Raji (cell line): ENCODE data around the gene CAPZB.

ENCODE experiments used
- POLR2A ChIP-seq: IDR thresholded peaks from 2 replicates; pipeline ENCODE4 v1.6.1; 2011; ENCODE audit warnings: low read depth, low read length, control low read depth; ENCODE audit not compliant: insufficient read depth

Gene CAPZB

GRCh38 chr1:19315378-19316198, 169.8 kb downstream of the CAPZB start:
- peak; percentile 44; the same call in 1 of the 2 replicates for TF ChIP-seq POLR2A

- no peak for TF ChIP-seq POLR2A
Observed at GRCh38 chr1:19313961-19314882, 171.1 kb downstream of the CAPZB start.

DNA sequence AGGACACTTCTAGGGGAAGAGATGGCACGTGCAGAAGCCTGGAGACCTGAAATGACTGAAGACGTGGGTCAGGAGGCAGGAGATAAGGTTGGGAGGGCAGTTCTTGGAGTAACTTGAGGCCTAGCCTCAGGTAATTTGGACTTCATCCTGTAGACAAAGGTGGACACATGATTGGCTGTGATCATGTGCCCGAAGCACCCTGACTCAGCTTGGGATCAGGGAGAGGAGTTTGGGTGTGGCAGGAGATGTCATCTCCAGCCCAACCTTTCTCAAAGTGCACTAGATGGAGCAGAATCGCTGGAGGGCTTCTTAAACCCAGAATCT, 171.7 kb downstream of the CAPZB start:
- no peak for TF ChIP-seq POLR2A

DNA sequence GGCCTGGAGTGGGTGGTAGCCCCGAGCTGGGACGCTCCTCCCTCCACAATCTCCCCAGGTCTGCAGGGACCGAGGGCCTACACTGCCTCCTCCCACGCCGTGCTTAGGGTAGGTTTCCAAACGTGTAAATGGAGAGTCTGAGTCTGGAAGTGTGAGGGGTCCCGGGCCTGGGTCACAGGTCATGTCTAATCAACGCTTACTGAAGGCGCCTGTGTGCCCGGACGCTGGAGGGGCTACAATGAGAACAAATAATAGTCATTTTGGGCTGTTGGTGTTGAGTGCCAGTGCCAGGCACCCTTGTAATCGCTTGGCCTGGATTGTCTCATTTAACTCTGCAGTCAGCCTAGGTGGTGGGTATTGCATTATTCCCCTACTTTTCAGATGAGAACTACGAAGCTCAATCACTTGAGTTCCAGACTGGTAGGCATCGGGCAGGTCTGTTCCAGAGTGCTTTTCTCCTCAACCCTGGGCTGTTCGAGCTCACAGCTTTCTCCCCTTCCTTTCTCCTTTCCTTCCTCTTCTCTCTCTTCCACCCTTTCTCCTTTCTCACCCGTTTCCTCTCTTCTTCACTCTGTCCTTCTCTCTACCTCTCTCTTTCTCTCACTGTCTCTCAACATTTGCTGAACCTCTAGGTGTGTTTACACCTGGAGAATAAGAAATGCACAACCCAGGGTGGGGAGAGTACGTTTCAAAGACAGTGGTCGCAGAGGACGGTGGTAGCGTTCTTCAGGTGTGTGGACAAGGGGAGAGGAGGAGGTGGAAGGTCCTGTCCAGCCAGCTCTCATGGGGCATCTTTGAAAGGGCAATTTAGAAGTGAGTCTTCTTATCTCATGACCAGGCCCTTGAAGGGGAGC, 172.3 kb downstream of the CAPZB start:
- TF ChIP-seq POLR2A = no peak

DNA sequence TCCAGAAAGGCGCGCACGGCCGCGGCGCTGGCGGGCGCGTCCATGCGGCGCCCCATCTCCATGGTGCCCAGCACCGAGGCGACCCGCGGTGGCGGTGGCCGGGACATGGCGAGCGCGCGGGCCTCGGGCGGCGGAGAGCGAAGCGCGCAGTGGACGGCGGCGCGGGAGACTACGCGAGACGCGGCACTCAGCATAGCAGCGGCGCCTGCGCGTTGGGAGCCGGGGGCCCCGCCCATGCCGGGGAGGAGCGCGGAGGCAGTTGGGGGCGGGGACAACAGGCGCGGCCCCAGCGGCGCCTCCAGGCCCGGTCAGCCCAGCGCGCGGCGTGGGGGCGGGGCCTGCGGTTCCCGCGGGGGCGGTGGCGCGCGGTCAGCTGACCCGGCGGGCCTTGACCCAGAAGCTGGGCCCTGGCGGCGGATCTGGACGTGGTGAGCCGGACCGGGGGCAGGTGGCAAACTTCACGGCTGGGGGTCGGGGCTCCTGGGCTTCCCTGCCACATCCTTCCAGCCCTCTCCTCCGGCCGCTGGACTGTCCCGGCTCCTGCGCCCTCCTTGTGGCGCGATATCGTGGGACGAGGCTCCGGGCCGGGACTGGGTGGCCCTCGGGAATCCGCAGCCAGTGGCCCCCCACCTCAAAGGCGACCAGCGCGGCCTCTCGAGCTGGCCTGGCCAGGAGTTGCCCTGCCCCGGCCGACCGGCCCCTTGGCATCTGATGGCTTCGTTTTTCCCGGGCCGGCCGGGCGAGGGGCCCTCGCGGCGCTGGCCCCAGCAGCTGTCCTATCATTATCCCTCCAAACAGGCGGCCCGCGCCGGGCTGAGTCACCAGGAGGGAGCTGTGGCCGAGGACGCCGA, 173.2 kb downstream of the CAPZB start, which contains the start of the genes AKR7A2 and SLC66A1:
Gene AKR7A2, minus strand, starts transcription at position 214 of the 851 bp plus-strand sequence. Its CDS starts 20 bp downstream, at position 194.
Gene SLC66A1, plus strand, starts transcription at position 396 of the 851 bp plus-strand sequence. CDS start 5,352 bp downstream, outside the sequence.
- peak; percentile 92 for TF ChIP-seq POLR2A

- no peak for TF ChIP-seq POLR2A
Observed at GRCh38 chr1:19311503-19311930, 173.8 kb downstream of the CAPZB start.

GRCh38 chr1:19310720-19311502, 174.4 kb downstream of the CAPZB start:
- TF ChIP-seq POLR2A = no peak

GRCh38 chr1:19310061-19310460, 175.3 kb downstream of the CAPZB start:
- TF ChIP-seq POLR2A = no peak

GRCh38 chr1:19309123-19309813, 176.1 kb downstream of the CAPZB start:
- TF ChIP-seq POLR2A = no peak

- TF ChIP-seq POLR2A = no peak
Observed at GRCh38 chr1:19308509-19308907, 176.8 kb downstream of the CAPZB start.

DNA sequence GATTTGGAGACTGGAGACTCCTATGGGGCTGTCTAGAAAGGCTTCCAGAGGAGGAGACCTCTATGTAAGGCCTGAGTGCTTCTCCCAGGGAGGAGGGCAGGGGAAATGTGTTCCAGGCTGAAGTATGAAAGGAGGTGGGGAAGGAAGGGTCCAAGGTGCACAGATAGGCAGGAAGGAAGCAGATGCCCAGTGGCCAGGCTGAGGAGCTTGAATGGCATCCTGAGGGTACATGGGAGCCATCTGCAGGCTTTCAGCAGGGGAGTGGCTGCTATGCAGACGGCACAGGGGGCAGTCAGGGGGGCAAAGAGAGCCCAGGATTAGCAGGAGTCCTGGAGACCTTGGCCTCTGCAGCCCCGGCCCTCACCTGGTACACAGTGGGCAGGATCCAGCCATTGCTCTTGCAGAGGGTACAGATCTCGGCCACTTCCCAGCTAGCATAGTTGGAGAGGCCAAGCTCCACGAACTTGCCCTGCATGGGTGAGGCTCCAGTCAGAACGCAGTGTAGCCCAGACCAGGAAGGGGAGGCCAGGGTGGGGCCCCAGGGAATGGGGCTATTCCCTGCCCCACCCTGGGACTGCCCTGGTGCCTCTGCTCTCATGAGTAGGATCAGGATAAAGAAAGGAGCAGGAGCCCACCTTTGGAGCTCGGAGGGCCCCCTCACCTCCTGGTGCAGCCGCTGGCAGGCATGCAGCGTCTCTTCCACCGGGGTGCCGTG, 177.4 kb downstream of the CAPZB start:
- no peak for TF ChIP-seq POLR2A

DNA sequence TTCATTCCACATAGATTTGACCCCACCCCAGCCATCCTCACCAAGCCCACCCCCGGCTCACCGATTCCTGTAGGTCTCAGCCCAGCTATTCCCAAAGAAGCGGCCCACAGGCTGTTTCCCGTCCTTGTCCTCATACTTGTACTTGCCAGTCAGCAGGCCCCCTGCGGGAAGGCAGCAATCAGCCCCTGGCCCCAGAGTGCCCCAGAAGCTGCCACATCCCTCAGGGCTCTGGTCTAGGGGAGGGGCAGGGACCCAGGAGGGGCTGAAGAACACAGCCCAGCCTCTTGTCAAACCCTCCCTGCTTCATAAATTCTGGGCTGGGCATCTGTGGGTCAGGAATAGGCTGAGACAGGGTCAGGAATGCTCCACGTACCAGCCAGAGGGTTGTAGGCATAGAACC, 178.4 kb downstream of the CAPZB start:
- TF ChIP-seq POLR2A = no peak

GRCh38 chr1:19305880-19306279, 179.5 kb downstream of the CAPZB start:
- TF ChIP-seq POLR2A = no peak
